CD4-positive, alpha-beta T cell (primary cell): ENCODE data around the gene CFAP100. TPM values are rescaled to one million over a fixed set of nuclear protein-coding genes. Genes with fewer than 3 reads are reported as not detected.

Experiments
- ATAC-seq: fragments of 200-7000 bp; cut with Tn5 transposase; one replicate; pipeline ENCODE4 v1.10.0; 2022; ENCODE audit warnings: mild to moderate bottlenecking; ENCODE audit not compliant: poor library complexity
- CTCF ChIA-PET: fragments of 350-600 bp; sonication (Branson Sonifier 250); formaldehyde crosslinking; loops from one replicate; lab custom pipeline; 2021; ENCODE audit warnings: antibody characterized with exemption, inconsistent platforms; lab: Charles Lee
- POLR2A ChIA-PET: fragments of 350-600 bp; sonication (Branson Sonifier 250); formaldehyde crosslinking; loops from one replicate; lab custom pipeline; 2021; ENCODE audit warnings: antibody characterized with exemption, inconsistent platforms; lab: Charles Lee
- DNase-seq, 14 experiments: peaks; one replicate each; pipeline ENCODE4 v3.0.0-alpha.2; 2013 to 2020; ENCODE audit warnings: mixed read lengths in 2 of 14
- H3K27ac ChIP-seq, 2 donors: one replicate each; pipeline versions ENCODE4 v1.5.1 to v1.7.0; 2013; ENCODE audit warnings: low read length in 2 of 2, low read depth in 1 of 2, mild to moderate bottlenecking in 1 of 2
- H3K27me3 ChIP-seq, 2 experiments: 1 replicate in 1 of 2; 2 replicates in 1 of 2; pipeline versions ENCODE4 v1.6.1 to v1.7.0; 2013; ENCODE audit warnings: low read length in 2 of 2, control low read depth in 1 of 2, mild to moderate bottlenecking in 1 of 2, moderate library complexity in 1 of 2; ENCODE audit not compliant: insufficient read depth in 2 of 2, control insufficient read depth in 1 of 2
- H3K36me3 ChIP-seq: one replicate; pipeline ENCODE4 v1.6.1; 2013; ENCODE audit warnings: low read length, control low read depth; ENCODE audit not compliant: insufficient read depth
- H3K4me1 ChIP-seq: one replicate; pipeline ENCODE4 v1.6.1; 2013; ENCODE audit warnings: low read length, control low read depth; ENCODE audit not compliant: insufficient read depth
- H3K4me3 ChIP-seq: one replicate; pipeline ENCODE4 v1.5.1; 2013; ENCODE audit warnings: mild to moderate bottlenecking, low read length, moderate library complexity
- H3K9me3 ChIP-seq, 2 experiments: 1 replicate in 1 of 2; 2 replicates in 1 of 2; pipeline versions ENCODE4 v1.6.1 to v1.7.0; 2013; ENCODE audit warnings: low read length in 2 of 2, mild to moderate bottlenecking in 2 of 2, control low read depth in 1 of 2, moderate library complexity in 1 of 2; ENCODE audit not compliant: control insufficient read depth in 1 of 2, insufficient read depth in 1 of 2
- H3K27ac Mint-ChIP-seq: one replicate; pipeline ENCODE4 v1.8.0; 2020; ENCODE audit warnings: mixed read lengths
- H3K27me3 Mint-ChIP-seq: one replicate; pipeline ENCODE4 v1.8.0; 2021; ENCODE audit warnings: mixed read lengths
- H3K36me3 Mint-ChIP-seq: one replicate; pipeline ENCODE4 v1.8.0; 2021; ENCODE audit warnings: low read depth, mixed read lengths
- H3K4me1 Mint-ChIP-seq: one replicate; pipeline ENCODE4 v1.8.0; 2021; ENCODE audit warnings: low read depth, mixed read lengths
- H3K4me3 Mint-ChIP-seq: one replicate; pipeline ENCODE4 v1.8.0; 2020; ENCODE audit warnings: mild to moderate bottlenecking, mixed read lengths
- H3K9me3 Mint-ChIP-seq: one replicate; pipeline ENCODE4 v1.8.0; 2020; ENCODE audit warnings: mixed read lengths
- CTCF ChIP-seq: fragments of 200-600 bp; IDR thresholded peaks from one replicate; pipeline ENCODE4 v1.8.0; 2022; ENCODE audit warnings: antibody characterized with exemption, mild to moderate bottlenecking
- intact Hi-C, 2 experiments: fragments of 100-400 bp; cut with DNase I in 1 of 2; cut with micrococcal nuclease in 1 of 2; formaldehyde crosslinking; loops; one replicate each; pipeline versions ENCODE4 v1.15.1 to v1.9.0; 2023 to 2025; cut with DNase I, micrococcal nuclease
- total RNA-seq, 174 experiments: library from RNA in 2 of 174; stranded (reverse) in 2 of 174; gene quantifications; one replicate each; pipeline ENCODE4 v1.2.3 and lab custom pipeline; 2021 to 2026

The CFAP100 gene
- total RNA-seq, 2 experiments from 2014 or later, result not detected

DNA sequence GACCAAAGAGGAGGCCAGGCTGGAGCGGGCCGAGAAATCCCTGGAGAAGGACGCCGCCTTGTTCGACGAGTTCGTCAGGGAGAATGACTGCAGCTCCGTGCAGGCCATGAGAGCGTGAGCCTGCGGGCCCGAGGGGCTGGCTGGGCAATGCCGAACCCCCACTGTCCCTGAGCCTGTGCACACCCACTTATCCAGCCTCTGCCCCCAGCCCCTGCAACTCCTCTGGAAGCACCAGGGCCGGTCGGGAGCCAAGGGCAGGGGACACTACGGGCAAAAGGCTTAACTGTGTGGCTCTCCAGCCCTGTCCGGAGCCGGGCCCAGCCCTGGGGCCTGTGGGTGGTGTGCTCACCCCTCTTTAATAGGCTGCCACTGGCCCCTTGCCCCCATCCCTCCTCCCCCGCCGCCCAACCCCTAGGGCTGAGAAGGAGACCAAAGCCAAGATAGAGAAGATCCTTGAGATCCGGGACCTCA lies 24.0 kb downstream of the CFAP100 start:
- Mint-ChIP-seq H3K4me3 (no peak overlapping the region), H3K27ac (no peak overlapping the region), H3K27me3 (peaks cover 21% of the 10 kb centered on the region), H3K4me1 (no peaks in the 10 kb centered on the region), H3K9me3 (no peaks in the 10 kb centered on the region), H3K36me3 (no peaks in the 10 kb centered on the region)
- intact Hi-C loops, result no loop called here
- Histone ChIP-seq H3K36me3 (no peaks in the 10 kb centered on the region), H3K27me3 (peaks cover 5 to 17% of the 10 kb centered on the region in 2 experiments), H3K4me1 (no peaks in the 10 kb centered on the region), H3K9me3 (peaks cover 0 to 13% of the 10 kb centered on the region in 2 experiments), H3K4me3 (no peak overlapping the region), H3K27ac (no peak overlapping the region)
- POLR2A ChIA-PET, result no interaction called here
- no peak for TF ChIP-seq CTCF
- CTCF ChIA-PET, result no interaction called here
- ATAC-seq, result no peak
- DNase-seq, result peak in 1 of 14 experiments; percentile 6

GRCh38 chr3:126419151-126419703 lies 24.5 kb downstream of the CFAP100 start:
- Mint-ChIP-seq H3K9me3 (no peaks in the 10 kb centered on the region), H3K27me3 (peaks cover 16% of the 10 kb centered on the region), H3K27ac (no peak overlapping the region), H3K36me3 (no peaks in the 10 kb centered on the region), H3K4me1 (no peaks in the 10 kb centered on the region), H3K4me3 (no peak overlapping the region)
- H3K4me1 ChIP-seq, result no peaks in the 10 kb centered on the region
- ATAC-seq (no peak), DNase-seq (peak in 1 of 14 experiments; percentile 1)
- no peak overlapping the region for H3K4me3 ChIP-seq
- intact Hi-C loops, result no loop called here
- no peaks in the 10 kb centered on the region for H3K36me3 ChIP-seq
- ChIA-PET POLR2A (no interaction called here), CTCF (no interaction called here)
- H3K9me3 ChIP-seq, result peaks cover 0 to 8% of the 10 kb centered on the region in 2 experiments
- TF ChIP-seq CTCF, result no peak
- no peak overlapping the region for H3K27ac ChIP-seq
- peaks cover 5 to 11% of the 10 kb centered on the region in 2 experiments for H3K27me3 ChIP-seq

- POLR2A ChIA-PET, result no interaction called here
- Mint-ChIP-seq H3K27me3 (peaks cover 8% of the 10 kb centered on the region), H3K4me1 (no peaks in the 10 kb centered on the region), H3K4me3 (no peak overlapping the region), H3K27ac (no peak overlapping the region), H3K9me3 (no peaks in the 10 kb centered on the region), H3K36me3 (peaks cover 6% of the 10 kb centered on the region)
- DNase-seq (peak in 1 of 14 experiments; percentile 3), ATAC-seq (no peak)
- intact Hi-C loops, result no loop called here
- no peaks in the 10 kb centered on the region for H3K4me1 ChIP-seq
- TF ChIP-seq CTCF, result no peak
- no peak overlapping the region for H3K4me3 ChIP-seq
- peaks cover 2 to 4% of the 10 kb centered on the region in 2 experiments for H3K27me3 ChIP-seq
- CTCF ChIA-PET, result no interaction called here
- no peaks in the 10 kb centered on the region for H3K36me3 ChIP-seq
- no peaks in the 10 kb centered on the region for H3K9me3 ChIP-seq
- H3K27ac ChIP-seq, result no peak overlapping the region
Measured at GRCh38 chr3:126419886-126420786, 25.4 kb downstream of the CFAP100 start.
